ENCODE data around the gene INPP5F.
A peak's percentile ranks its signal among the peaks of the same experiment; 100 is the strongest.
"Not testable (repeated sequence)": the region's sequence is repeated elsewhere in the genome, so short reads cannot be mapped to it uniquely, and the experiment has no call there.

Gene INPP5F

DNA sequence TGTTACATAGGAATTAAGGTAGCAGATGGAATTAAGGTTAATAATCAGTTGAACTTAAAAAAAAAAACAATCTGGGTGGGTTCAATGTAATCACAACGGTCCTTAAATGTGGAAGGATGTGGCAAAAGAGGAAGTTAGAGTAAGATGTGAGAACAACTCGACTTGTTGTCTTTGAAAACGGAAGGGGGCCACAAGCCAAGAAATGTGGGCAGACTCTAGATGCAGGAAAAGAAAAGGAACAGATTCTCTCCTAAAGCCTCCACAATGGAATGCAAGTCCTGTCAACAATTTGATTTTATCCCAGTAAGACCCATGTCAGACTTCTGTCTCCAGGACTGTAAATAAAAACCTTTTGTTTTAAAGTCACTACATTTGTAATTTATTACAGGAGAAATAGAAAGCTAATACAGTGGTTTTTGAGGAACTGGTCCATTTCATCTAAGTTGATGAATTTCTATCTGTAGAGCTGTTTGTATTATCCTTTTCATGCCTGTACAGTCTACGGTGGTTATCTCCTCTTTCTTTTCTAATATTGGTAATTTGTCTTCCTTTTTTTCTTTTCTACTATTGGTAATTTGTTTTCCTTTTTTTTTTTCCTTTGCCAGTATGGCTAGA lies 138.2 kb downstream of the INPP5F start:
- Histone ChIP-seq H3K27me3 (ENCODE audit: insufficient read depth, insufficient read length) (no peaks in the 10 kb centered on the region), H3K4me3 (ENCODE audit: insufficient read length, low read depth) (no peak overlapping the region), H3K9ac (ENCODE audit: insufficient read length, low read depth) (no peak overlapping the region), H3K9me3 (ENCODE audit: insufficient read depth, low read length) (no peaks in the 10 kb centered on the region), H3K4me1 (ENCODE audit: insufficient read depth, insufficient read length) (no peaks in the 10 kb centered on the region), H3K36me3 (ENCODE audit: insufficient read depth, insufficient read length, low read length) (peaks cover 7% of the 10 kb centered on the region)
- TF ChIP-seq SUZ12 (IDR thresholded peaks at IDR 0.05; ENCODE audit: extremely low read depth, insufficient read depth, insufficient read length) (no peak), YY1 (IDR thresholded peaks at IDR 0.05; ENCODE audit: insufficient read depth, insufficient read length) (no peak), ZNF274 (IDR thresholded peaks at IDR 0.05; ENCODE audit: low read depth, low read length) (no peak)
- DNase-seq (ENCODE audit: low read depth, low spot score), result no peak

DNA sequence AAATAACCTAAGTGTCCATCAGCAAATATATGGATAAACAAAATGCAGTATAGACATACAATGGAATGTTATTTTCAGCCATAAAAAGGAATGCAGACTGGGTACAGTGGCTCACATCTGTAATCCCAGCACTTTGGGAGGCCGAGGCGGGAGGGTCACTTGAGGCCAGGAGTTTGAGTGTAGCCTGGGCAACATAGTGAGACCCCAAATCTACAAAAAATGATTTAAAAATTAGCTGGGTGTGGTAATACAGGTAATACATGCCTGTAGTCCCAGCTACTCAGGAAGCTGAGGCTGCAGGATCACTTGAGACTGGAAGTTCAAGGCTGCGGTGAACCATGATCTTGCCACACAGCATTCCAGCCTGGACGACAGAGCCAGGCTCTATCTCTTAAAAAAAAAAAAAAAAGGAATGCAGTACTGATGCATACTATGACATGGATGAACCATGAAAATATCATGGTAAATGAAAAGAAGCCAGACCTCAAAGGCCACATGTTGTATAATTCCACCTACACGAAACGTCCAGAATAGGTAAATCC lies 139.9 kb downstream of the INPP5F start:
- Histone ChIP-seq H3K9ac (ENCODE audit: insufficient read length, low read depth) (no peak overlapping the region), H3K4me1 (ENCODE audit: insufficient read depth, insufficient read length) (no peaks in the 10 kb centered on the region), H3K36me3 (ENCODE audit: insufficient read depth, insufficient read length, low read length) (peaks cover 7% of the 10 kb centered on the region), H3K27me3 (ENCODE audit: insufficient read depth, insufficient read length) (no peaks in the 10 kb centered on the region), H3K9me3 (ENCODE audit: insufficient read depth, low read length) (no peaks in the 10 kb centered on the region), H3K4me3 (ENCODE audit: insufficient read length, low read depth) (no peak overlapping the region)
- no peak for DNase-seq (ENCODE audit: low read depth, low spot score)
- TF ChIP-seq SUZ12 (IDR thresholded peaks at IDR 0.05; ENCODE audit: extremely low read depth, insufficient read depth, insufficient read length), result no peak
- TF ChIP-seq ZNF274 (IDR thresholded peaks at IDR 0.05; ENCODE audit: low read depth, low read length), result no peak
- TF ChIP-seq YY1 (IDR thresholded peaks at IDR 0.05; ENCODE audit: insufficient read depth, insufficient read length), result no peak

DNA sequence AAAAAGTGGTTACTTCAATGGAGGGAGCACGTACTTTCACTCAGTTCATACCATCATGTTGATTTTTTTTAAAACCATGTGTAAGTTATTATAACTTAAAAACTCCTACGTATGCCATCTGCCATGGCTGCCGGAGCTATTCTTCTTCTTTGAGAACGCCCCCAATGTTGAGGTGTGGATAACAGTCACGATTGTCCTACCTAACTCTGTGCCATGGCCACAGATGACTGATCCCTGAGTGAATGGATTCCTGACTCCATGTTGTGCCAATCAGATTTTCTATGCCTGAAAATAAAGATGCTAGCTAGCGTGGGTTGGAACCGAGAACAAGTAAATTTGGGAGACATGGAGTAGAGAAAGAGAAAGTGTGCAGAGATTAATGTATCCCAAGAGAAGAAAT lies 141.5 kb downstream of the INPP5F start:
- H3K36me3 ChIP-seq (ENCODE audit: insufficient read depth, insufficient read length, low read length), result peaks cover 7% of the 10 kb centered on the region
- H3K4me1 ChIP-seq (ENCODE audit: insufficient read depth, insufficient read length), result no peaks in the 10 kb centered on the region
- no peaks in the 10 kb centered on the region for H3K27me3 ChIP-seq (ENCODE audit: insufficient read depth, insufficient read length)
- TF ChIP-seq SUZ12 (IDR thresholded peaks at IDR 0.05; ENCODE audit: extremely low read depth, insufficient read depth, insufficient read length) (no peak), YY1 (IDR thresholded peaks at IDR 0.05; ENCODE audit: insufficient read depth, insufficient read length) (no peak), ZNF274 (IDR thresholded peaks at IDR 0.05; ENCODE audit: low read depth, low read length) (no peak)
- H3K4me3 ChIP-seq (ENCODE audit: insufficient read length, low read depth), result no peak overlapping the region
- H3K9ac ChIP-seq (ENCODE audit: insufficient read length, low read depth), result no peak overlapping the region
- H3K9me3 ChIP-seq (ENCODE audit: insufficient read depth, low read length), result no peaks in the 10 kb centered on the region
- DNase-seq (ENCODE audit: low read depth, low spot score), result no peak

DNA sequence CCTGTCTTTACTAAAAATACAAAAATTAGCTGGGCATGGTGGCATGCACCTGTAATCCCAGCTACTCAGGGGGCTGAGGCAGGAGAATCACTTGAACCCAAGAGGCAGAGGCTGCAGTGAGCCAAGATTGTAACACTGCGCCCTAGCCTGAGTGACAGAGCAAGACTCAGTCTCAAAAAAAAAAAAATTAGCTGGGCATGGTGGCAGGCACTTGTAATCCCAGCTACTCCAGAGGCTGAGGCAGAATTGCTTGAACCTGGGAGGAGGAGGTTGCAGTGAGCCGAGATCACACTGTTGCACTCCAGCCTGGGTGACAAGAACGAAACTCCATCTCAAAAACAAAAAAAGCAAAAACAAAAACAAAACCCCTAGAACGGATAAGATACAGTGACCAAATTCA lies 143.5 kb downstream of the INPP5F start:
- H3K4me3 ChIP-seq (ENCODE audit: insufficient read length, low read depth); H3K36me3 ChIP-seq (ENCODE audit: insufficient read depth, insufficient read length, low read length); DNase-seq (ENCODE audit: low read depth, low spot score); H3K9ac ChIP-seq (ENCODE audit: insufficient read length, low read depth); H3K4me1 ChIP-seq (ENCODE audit: insufficient read depth, insufficient read length); H3K9me3 ChIP-seq (ENCODE audit: insufficient read depth, low read length); H3K27me3 ChIP-seq (ENCODE audit: insufficient read depth, insufficient read length): not testable (repeated sequence)

DNA sequence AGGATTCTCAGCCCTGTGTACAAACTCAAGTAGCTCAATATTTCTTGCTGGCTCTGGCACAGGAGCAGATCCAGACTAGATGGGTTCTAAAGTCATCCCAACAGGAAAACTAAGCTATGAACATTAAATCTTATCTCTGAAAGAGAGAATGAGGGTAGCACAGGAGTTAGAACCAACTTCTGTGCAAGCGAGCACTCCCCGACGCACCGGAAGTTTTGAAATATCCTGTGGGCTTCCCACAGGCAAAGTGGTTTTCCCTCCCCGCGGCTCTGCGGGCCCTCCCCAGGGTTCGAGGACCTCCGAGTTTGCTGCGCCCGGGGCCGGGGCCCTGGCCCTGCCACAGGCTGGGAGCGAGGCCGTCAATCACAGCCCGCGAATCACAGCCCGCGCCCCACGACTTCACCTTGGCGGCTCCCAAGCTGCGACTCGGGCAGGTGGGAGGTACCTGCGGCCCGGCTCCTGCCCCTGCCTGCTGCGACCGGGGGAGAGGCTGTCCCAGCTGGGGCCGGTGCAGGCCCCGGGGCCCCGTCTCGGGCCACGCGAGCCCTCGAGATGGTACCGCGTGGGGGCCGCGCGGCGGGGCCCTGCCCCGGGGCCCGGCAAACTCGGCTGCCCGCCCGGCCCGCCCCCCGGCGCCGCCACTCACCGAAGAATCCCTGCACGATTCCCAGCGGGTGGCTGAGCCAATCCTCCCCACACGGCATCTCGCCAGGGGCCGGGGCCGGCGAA lies 146.2 kb downstream of the INPP5F start:
- H3K36me3 ChIP-seq (ENCODE audit: insufficient read depth, insufficient read length, low read length), result peaks cover 3% of the 10 kb centered on the region
- H3K9ac ChIP-seq (ENCODE audit: insufficient read length, low read depth), result peak overlapping the region; percentile 95
- no peaks in the 10 kb centered on the region for H3K4me1 ChIP-seq (ENCODE audit: insufficient read depth, insufficient read length)
- no peak for DNase-seq (ENCODE audit: low read depth, low spot score)
- H3K9me3 ChIP-seq (ENCODE audit: insufficient read depth, low read length), result no peaks in the 10 kb centered on the region
- H3K4me3 ChIP-seq (ENCODE audit: insufficient read length, low read depth), result peak overlapping the region; percentile 85
- no peak for TF ChIP-seq YY1 (IDR thresholded peaks at IDR 0.05; ENCODE audit: insufficient read depth, insufficient read length)
- no peak for TF ChIP-seq ZNF274 (IDR thresholded peaks at IDR 0.05; ENCODE audit: low read depth, low read length)
- no peak for TF ChIP-seq SUZ12 (IDR thresholded peaks at IDR 0.05; ENCODE audit: extremely low read depth, insufficient read depth, insufficient read length)
- no peaks in the 10 kb centered on the region for H3K27me3 ChIP-seq (ENCODE audit: insufficient read depth, insufficient read length)

DNA sequence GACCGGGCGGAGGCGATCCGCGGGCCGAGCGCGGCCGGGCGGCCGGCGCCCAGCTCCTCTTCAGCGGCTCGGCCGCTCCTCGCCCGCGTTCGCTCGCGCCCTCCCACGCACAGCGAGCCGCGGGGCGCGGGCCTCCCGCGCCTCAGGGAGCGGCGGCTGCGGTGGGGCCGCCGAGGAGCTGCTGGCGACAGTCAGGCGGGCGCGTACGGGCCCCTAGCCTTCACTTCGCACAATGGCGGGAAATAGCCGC lies 146.7 kb downstream of the INPP5F start, which contains the start of gene MCMBP:
MCMBP (minus strand) TSS at position 234 of the 250 bp plus-strand sequence. CDS start 259 bp downstream, outside the sequence.
- Histone ChIP-seq H3K4me1 (ENCODE audit: insufficient read depth, insufficient read length) (no peaks in the 10 kb centered on the region), H3K9ac (ENCODE audit: insufficient read length, low read depth) (peak within 1 kb of the TSS; percentile 95), H3K4me3 (ENCODE audit: insufficient read length, low read depth) (peak within 1 kb of the TSS; percentile 85), H3K27me3 (ENCODE audit: insufficient read depth, insufficient read length) (no peaks in the 10 kb centered on the region), H3K36me3 (ENCODE audit: insufficient read depth, insufficient read length, low read length) (peaks cover under 1% of the 10 kb centered on the region), H3K9me3 (ENCODE audit: insufficient read depth, low read length) (no peaks in the 10 kb centered on the region)
- no peak for DNase-seq (ENCODE audit: low read depth, low spot score)
- TF ChIP-seq YY1 (IDR thresholded peaks at IDR 0.05; ENCODE audit: insufficient read depth, insufficient read length) (no peak), ZNF274 (IDR thresholded peaks at IDR 0.05; ENCODE audit: low read depth, low read length) (no peak), SUZ12 (IDR thresholded peaks at IDR 0.05; ENCODE audit: extremely low read depth, insufficient read depth, insufficient read length) (no peak)

DNA sequence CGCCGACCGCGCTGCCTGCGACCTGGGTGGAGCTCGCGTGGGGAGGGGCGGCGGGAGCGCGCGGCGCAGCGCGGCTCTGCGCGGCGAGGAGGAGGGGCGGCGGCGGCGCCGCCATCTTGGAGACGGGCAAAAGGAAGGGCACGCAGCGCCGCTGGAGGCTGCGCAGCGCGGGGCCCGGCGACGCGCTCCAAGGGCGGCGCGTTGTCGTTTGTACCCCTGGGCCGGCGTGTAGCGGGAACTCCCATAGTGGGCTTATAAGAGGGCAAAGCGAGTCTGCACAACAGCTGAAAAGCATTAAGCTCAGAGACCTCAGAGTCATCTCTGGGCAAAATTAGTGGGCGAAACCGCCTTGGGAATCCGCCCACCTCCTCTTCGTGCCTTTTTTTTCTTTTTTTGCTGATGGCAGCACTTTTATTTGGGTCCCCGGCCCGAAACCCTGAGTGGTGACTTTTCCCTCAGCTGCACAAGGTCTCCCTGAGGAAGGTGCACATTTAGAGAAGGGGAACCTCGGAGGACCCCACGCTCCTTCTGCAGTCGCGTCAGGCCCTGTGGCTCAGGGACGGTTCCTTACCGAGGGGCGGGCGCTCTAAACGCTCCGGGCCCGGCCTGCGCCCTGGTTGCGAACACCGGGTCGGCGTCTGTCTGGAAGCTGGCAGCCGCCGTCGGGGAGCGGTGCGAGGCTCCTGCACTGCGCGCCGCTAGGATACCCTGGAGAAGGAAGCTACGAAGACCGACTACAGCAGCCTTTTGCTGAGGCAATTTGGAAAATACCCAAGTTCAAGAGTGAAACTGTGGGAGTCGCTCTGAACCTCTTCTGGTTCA lies 147.2 kb downstream of the INPP5F start:
- Histone ChIP-seq H3K27me3 (ENCODE audit: insufficient read depth, insufficient read length) (no peaks in the 10 kb centered on the region), H3K9me3 (ENCODE audit: insufficient read depth, low read length) (no peaks in the 10 kb centered on the region)

More for the DNA sequence above, 147.2 kb downstream of the INPP5F start:
- Histone ChIP-seq H3K9ac (ENCODE audit: insufficient read length, low read depth) (peak overlapping the region; percentile 95), H3K4me1 (ENCODE audit: insufficient read depth, insufficient read length) (no peaks in the 10 kb centered on the region), H3K36me3 (ENCODE audit: insufficient read depth, insufficient read length, low read length) (no peaks in the 10 kb centered on the region), H3K4me3 (ENCODE audit: insufficient read length, low read depth) (peak overlapping the region; percentile 85)
- DNase-seq (ENCODE audit: low read depth, low spot score), result peak; percentile 62
- TF ChIP-seq YY1 (IDR thresholded peaks at IDR 0.05; ENCODE audit: insufficient read depth, insufficient read length), result peak; percentile 87
- no peak for TF ChIP-seq ZNF274 (IDR thresholded peaks at IDR 0.05; ENCODE audit: low read depth, low read length)

Data from NT2/D1 (cell line).